ENCODE data around the gene KCNMB3.
"Not testable (repeated sequence)": the region's sequence is repeated elsewhere in the genome, so short reads cannot be mapped to it uniquely, and the experiment has no call there.

DNA sequence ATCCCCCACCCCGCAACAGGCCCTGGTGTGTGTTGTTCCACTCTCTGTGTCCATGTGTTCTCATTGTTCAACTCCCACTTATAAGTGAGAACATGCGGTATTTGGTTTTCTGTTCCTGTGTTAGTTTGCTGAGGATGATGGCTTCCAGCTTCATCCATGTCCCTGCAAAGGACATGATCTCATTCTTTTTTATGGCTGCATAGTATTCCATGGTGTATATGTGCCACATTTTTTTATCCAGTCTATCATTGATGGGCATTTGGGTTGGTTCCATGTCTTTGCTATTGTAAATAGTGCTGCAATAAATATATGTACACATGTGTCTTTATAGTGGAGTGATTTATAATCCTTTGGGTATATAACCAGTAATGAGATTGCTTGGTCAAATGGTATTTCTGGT, 23.5 kb upstream of the KCNMB3 start:
- TF ChIP-seq POLR2A (IDR thresholded peaks at IDR 0.05), result not testable (repeated sequence)
- TF ChIP-seq, protein P1, sequence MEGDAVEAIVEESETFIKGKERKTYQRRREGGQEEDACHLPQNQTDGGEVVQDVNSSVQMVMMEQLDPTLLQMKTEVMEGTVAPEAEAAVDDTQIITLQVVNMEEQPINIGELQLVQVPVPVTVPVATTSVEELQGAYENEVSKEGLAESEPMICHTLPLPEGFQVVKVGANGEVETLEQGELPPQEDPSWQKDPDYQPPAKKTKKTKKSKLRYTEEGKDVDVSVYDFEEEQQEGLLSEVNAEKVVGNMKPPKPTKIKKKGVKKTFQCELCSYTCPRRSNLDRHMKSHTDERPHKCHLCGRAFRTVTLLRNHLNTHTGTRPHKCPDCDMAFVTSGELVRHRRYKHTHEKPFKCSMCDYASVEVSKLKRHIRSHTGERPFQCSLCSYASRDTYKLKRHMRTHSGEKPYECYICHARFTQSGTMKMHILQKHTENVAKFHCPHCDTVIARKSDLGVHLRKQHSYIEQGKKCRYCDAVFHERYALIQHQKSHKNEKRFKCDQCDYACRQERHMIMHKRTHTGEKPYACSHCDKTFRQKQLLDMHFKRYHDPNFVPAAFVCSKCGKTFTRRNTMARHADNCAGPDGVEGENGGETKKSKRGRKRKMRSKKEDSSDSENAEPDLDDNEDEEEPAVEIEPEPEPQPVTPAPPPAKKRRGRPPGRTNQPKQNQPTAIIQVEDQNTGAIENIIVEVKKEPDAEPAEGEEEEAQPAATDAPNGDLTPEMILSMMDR (IDR thresholded peaks at IDR 0.05), result not testable (repeated sequence)
